Stimulated activated CD4-positive, alpha-beta T cell treated with anti-CD3 and anti-CD28 coated beads, Interleukin-4, amount 100 ng/mL, for 1 hour (primary cell): ENCODE data around the gene EEF2K.
"Not testable (repeated sequence)": the region's sequence is repeated elsewhere in the genome, so short reads cannot be mapped to it uniquely, and the experiment has no call there.

ENCODE experiments used
- DNase-seq: peaks from one replicate; pipeline ENCODE4 v3.0.0-alpha.2; 2020

The EEF2K gene

DNA sequence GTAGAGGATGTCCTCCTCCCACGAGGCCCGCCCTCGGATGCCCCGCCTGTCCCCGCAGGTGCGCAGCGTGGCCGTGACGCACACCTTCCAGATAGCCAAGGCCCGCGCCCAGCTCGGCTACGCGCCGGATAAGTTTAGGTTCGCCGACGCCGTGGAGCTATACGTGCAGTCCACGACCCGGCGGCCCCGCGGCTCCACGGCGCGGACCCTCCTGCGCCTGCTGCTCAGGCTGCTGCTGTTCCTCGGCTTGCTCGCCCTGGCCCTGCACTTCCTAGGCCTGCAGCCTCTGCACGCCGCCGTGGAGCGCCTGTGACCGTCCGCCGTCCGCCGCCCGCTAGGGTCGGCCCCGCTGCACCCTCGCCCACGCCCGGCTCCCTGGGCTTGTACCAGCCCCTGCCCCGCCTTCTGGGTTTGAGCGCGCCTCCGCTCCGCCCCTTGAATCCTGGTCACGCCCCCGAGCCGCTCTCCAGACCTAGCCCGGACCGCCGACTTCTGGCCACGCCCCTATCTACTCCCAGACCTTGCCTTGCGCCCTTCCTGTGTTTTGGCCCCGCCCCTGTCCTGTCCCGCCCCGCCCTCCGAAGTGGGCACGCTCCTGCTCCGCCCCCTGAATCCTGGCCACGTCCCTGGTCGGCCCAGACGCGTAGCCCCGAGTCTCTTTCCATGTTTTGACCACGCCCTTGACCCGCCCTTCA lies 15.8 kb upstream of the EEF2K start:
- peak; percentile 96 for DNase-seq

DNA sequence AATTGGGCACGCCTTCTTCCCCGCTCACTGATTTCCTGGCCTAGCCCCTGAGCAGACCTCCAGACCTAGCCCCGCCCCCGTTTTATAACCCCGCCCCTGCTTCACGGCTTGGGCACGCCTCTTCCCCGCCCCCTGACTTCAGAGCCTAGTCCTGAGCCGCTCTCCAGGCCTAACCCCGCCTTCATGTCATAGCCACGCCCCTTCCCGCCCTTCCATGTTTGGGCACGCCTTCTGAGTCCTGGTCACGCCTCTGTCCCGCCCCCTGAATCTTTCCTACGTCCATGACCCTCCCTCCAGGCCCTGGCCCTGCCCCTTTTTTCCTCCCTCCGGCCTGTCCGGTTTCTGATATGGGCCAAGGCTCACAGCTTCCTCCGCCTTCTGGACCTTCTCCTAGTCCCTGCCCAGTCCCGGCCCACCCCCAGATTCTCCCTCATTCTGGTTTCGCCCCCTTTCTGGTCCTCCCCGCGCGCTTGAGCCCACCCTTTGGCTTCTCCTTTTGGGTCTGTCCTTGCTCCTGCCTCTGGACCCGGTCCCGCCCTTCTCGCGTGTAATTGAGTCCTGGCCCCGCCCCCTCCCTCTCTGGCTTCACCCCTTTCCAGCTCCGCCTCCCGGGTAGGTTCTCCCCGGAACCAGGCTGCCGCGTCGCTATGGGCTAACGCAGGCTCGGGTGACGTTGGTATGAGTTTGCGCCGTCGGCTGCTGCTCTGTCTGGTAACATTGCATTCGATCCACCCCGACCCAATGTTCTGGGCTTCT lies 15.1 kb upstream of the EEF2K start:
- peak; percentile 99 for DNase-seq

DNA sequence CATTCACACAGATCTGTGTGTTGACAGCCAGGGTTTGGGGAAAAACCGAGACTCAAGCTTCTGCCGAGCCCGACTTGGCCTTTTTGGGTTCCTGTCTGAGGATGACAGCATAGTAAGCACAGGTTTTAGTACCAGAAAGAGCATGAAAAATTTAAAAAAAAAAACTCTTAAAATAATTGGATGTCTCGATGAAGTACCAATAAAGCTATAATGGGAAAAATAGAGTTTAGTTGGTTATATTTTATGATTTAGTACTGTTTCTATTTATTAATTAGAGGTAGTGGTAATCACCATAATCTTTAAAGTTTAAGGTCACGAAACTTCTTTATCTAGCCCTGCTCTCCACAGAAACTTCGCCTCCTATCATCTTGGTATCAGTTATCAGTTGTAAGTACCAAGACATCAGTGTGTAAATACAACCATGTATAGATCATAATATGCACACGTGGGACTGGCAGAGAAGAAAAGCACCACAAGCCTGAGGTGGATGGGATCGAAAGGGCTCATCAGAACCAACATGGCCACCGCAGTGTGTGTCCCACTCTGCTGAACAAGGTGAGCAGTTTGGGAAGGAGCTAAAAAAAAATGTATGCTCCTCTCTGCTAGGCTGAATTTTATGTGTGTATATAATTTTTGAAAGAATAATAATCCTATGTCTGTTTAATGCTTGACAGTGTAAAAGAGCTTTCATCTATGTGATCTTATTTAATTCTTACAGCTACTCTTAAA lies 14.4 kb upstream of the EEF2K start:
- DNase-seq: peak; percentile 26

DNA sequence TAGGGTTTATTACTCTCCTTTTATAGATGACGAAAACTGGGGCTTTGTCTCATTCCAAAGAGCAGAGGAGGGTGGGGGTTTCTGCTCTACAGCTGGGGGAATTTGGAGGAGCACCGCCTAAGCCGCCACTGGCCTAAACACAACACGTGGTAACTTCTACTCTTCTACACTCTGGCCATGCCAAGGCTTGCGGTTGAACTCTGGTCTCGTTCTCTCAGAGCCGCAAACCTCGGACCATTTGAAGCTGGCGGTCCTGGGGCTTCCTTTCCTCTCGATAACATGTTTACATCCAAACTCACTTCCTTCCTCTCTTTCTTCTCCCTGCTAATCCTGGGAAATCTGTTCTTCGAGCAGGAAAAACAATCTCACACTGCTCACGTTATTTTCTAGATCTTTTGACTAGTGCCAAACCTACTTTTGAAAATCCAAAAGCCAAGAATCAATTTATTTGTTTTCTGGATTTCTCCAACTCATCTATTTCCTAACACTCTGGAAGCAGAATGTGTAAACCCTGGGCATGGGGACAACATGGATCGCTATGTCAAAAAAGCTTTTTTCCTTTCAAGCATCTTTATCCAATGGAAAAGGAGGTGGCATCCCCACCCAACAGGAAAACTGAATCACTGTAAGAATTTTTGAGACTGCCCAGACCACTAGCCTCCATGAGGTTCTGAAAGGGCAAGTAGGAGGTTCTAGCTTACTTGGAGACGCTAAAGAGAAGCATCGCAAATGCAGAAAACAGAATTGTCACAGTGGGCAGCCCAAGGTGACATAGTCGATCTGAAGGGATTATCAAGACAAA lies 13.6 kb upstream of the EEF2K start:
- DNase-seq: peak; percentile 68

DNA sequence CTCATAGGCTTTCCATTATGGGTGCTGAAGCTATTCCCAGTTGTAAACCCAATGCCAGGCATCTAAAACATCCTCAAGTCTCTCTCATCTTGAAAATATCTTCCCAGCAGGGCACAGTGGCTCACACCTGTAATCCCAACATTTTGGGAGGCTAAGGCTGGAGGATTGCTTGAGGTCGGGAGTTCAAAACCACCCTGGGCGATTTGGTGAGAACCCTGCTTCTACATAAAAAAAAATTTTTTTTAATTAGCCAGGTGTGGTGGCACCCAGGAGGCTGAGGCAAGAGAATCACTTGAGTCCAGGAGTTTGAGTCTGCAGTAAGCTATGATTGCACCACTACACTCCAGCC lies 13.0 kb upstream of the EEF2K start:
- DNase-seq: no peak

DNA sequence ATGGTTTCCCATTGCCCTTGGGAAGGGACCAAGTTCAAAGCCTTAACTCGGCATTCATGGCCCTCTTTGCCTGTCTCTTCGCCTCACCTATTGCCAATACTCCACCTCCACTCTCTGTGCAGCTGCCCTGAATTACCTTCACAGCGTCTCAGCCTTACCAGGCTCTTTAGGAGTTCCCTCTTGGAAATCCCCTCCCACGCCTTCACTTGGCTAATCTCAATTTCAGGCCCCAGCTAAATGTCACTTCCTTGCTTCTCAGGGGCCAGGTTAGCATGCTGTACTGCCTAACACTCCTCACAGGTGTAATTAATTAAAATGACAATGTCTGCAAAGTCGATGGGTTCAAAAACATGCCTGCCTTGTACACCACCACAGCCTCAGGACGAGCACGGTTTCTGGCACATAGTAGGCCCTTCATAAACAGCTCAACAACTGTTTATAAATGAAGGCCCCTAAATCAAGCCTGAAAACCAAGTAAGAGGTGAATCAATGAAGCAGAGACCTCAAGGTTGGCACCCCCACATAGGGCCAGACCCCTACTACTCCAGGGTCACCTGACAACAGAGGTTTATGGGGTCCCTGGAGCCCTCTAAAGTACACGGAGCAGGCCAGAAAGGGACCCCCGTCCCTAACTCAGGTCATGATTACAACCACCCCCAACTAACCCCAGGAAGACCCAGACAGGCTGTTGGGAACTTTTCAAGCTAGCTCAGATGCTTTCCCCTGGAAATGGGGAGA lies 11.2 kb upstream of the EEF2K start:
- no peak for DNase-seq

DNA sequence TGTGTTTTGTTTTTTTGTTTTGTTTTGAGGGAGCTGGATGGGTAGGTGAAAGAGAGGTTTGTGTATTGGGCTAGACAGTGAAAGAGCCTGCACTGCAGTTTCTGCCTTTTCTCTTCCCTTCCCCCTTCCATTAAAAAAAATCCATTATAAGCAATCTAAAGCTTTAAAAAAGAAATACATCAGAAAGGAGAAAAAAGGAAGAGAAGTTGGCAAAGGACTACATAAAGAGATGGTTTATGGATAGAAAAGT lies 10.7 kb upstream of the EEF2K start:
- DNase-seq: no peak

DNA sequence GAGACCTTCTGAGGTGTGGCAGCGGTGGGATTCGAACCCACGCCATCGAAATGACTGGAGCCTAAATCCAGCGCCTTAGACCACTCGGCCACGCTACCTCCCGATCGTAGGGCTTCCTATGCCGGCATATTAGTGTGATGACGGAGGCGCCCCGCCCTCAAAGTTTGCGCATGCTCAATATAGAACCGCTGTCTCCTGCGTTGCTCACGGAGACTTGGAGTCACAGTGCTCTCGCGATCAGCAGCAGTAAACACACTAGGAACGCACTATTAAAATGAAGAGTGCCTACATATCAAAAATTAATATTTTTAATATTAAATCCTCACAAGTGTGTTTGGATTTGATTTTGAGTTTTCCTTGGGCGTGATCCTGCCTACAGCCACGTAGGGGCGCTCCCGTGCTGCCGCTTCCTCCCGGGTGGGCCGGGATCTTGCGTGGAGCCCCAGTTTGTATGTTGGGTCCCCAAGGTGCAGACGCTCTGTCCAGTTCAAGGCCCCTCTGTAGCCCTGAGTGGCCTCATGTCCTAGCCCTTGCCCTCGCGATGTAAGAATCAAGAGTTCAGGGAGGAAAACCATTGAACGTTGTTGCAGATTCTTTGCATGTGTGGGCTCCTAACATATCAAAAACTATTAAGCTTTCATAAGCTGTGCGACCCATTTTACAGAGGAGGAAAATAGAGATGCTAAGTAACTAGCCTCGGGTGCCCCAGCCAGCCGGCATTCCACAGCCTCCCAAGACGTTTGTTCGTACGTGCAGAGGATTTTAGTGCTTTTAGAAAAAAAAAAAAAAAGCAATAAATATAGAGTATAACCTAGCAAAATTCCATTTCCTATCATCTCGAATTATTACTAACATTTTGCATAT lies 10.2 kb upstream of the EEF2K start:
- DNase-seq: peak; percentile 89

DNA sequence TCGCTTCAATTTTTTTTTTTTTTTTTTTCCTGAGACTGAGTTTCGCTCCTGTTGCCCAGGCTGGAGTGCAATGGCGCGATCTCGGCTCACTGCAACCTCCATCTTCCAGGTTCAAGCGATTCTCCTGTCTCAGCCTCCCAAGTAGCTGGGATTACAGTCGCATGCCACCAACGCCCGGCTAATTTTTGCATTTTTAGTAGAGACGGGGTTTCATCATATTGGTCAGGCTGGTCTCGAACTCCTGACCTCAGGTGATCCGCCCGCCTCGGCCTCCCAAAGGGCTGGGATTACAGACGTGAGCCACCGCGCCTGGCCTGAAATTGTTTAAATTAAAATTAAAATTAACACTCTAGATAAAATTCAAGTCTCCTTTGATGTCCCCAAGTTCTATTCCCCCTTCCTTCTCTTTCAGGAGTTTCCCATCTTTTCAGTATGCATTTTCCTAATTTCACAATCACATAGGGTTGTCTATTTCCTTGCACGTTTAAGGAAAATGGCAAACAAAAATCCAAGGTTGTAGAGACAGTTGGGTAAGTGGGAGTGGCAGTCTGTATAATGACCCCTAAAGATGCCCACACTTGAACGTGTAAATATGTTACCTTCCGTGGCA lies 9.4 kb upstream of the EEF2K start:
- not testable (repeated sequence) for DNase-seq

DNA sequence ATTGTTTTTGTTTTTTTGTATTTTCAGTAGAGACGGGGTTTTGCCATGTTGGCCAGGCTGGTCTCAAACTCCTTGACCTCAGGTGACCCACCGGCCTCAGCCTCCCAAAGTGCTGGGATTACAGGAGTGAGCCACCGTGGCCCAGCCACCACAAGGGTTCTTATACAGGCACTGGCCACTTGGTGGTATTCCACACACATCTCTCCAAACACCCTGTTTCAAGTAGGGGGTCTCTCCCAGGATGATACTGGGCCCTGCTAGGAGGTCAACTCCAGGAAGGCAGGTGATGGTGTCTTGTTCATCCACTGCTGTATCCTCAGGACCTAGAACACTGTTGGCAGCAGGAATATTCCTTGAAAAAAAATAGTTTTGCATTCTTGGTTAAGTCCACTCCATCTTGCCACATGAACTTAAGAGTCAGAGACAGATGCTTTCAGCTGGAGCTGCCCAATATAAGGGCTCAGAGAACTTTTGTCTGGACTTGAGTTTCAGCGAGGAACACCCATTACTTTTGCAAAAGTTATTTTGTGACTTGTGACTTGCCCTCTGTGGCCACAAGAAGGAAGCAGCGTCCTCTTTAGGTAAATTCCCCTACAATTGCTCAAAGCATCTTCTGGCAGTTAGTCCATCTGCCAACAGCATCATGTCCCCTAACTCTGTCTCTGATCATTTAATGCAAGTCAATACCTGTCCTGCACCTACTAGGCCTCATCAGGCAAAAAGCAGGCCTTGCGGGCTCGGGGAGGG lies 7.4 kb upstream of the EEF2K start:
- no peak for DNase-seq

DNA sequence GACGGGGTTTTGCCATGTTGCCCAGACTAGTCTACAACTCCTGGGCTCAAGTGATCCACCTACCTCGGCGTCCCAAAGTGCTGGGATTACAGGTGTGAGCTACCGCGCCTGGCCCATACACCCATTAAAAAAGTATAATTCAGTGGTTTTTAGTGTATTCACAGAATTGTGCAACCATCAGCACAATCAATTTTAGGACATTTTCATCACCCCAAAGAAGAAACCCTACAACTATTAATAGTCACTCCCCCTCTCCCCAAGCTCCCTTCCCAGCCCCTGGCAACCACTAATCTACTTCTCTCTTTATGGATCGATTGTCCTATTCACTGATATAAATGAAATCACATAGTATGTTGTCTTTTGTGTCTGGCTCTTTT lies 3.8 kb upstream of the EEF2K start:
- no peak for DNase-seq

DNA sequence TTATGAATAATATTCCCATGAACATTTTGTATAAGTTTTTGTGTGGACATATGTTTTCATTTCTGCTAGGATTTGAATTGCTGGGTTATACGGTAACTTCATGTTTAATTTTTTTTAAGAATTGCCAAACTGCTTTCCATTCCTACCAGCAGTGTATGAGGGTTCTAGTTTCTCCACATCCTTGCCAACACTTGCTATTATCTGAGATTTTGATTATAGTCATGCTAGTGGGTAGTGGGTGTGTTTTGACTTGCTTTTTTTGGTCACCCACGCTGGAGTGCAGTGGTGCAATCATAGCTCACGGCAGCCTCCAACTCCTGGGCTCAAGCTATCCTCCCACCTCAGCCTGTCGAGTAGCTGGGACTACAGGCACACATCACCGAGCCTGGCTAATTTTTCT lies 3.0 kb upstream of the EEF2K start:
- DNase-seq: no peak

DNA sequence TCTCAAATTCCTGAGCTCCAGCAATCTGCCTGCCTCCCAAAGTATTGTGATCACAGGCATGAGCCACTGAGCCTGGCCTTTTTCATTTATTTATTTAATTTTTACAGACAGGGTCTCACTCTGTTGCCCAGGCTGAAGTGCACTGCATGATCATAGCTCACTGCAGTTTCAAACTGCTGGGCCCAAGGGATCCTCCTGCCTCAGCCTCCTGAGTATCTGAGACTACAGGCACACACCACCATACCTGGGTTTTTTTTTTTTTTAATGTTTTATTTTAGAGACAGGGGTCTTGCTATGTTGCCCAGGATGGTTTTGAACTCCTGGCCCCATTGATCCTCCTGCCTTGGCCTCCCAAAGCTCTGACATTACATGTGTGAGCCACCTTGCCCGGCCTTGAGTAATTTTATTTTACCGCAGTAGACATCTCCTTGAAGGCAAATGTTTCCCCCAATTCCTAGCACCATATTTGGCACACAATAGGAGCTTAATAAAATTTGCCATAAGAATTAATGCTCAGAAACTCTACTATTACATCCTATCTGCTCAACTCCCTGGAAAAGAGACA lies 1.9 kb upstream of the EEF2K start:
- DNase-seq: no peak

DNA sequence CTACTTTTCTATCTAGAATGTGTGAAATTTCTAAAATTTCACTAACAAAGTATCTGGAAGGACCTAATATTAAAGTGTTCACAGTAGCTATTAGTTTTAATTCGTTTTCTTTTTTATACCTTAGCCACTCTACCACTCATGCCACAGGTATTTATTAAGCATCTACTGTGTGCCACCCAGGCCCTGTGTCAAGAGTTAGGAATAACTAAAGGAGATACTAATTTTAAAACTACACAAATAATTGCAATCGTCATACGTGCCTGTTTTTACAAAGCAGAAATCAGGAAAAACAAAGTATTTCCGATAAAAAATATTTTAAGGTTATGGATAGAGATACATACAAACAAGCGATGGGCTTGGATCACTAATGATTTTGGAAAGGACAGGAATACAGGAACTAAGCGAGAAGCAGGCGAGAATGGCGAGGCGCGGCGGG lies 483 bp upstream of the EEF2K start:
- DNase-seq: no peak

DNA sequence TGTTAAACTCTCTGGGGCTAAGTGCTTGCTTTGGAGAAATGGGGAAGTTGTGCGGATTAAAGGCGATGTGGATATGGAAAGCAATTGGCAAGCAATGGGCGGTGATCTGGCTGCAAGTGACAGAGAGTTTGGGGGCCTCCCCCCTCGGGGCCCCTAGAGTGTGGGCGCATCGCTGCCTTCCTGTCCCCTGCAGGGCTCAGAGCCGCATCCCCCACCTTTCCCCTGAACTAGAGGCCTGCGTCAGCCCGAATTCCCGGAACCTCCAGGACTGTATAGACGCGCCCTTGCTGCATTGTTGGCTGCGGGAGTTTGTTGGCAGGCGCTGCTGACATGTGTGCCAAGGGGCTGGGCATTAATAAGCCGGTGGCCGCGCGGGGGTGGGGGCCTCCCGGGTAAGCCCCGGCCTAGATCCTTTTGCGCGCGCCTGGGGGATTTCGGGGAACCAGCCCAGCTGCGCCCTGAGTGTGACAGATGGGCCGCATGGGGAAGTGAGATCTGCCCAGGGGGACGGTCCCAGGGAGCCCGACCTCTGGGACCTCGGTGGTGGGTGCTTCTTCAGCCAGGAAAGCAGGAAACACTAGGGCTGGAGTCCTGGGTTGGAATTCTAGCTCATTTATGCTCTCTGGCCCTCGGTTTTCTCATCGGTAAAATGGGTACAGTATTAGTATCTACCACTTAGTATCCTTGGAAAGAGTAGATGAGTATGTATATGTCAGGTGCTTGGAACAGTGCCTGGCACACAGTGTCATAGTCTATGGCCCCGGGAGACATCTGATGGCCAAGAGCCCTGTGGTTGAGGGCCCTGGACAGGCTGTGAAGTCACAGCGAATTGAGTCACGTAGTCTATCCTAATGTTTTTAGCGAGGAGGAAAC lies 1.0 kb downstream of the EEF2K start:
- DNase-seq: peak; percentile 78

DNA sequence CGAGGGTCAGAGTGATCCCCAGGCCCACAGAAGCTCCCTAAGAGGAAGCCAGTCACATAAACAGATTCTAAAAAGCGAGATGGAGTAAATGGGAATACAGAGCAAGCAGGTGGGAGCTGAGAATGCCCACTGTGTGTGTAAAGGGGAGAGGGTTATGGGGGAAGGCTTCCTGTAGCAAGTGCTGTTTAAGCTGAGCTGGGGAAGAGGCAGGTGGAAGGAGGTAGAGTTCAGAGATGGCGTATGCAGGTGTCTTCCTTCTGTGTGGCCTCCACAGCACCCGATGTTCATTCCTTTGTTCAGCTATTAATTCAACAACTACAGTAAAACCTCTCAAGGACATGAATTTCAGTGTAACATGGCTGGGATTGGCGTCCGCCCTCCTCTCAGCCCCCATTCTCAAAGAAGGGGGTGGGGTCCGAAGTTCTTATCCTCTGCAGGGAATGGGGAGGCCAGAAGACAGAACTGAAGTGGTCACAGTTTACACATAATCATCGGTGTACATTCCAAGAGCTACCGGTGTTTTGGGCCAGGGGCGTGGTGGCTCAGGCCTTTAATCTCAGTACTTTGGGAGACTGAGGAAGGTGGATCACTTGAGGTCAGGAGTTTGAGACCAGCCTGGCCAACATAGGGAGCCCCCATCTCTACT lies 1.8 kb downstream of the EEF2K start:
- DNase-seq: no peak

DNA sequence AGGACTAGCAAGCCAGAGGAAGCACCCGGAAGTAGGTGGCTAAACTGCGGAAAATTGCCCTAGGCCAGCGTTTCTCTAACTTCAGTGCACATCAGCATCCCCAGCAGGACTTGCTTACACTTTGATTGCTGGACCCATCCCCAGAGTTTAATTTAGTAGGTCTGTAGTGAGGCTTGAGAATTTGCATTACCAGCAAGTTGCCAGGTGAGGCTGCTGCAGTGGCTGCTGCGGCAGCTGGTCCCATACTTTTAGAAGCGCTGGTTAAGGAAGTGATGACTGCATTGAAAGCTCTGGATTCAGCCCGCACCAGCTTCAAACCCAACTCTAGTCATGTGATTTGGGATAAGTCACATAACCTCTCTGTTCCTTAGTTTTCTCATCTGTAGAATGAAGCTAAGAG lies 4.2 kb downstream of the EEF2K start:
- no peak for DNase-seq

DNA sequence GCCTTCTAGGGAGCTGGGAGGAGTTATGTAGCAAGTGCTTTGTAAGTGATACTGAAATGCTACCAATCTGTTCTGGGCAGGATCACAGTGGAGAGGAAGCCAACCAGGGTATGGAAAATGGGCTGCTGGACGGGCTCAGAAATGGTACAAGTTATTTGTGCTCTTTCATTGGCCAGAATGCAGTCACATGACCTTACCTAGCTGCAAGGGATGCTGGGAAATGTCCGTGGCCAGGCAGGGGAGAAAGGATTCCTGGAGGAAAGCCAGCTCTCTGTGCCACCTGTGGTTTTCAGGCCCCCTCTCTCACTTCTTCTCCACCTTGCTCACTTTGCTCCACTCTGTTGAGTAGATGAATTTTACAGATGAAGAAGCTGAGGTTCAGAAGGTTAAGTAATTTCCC lies 4.8 kb downstream of the EEF2K start:
- DNase-seq: no peak

DNA sequence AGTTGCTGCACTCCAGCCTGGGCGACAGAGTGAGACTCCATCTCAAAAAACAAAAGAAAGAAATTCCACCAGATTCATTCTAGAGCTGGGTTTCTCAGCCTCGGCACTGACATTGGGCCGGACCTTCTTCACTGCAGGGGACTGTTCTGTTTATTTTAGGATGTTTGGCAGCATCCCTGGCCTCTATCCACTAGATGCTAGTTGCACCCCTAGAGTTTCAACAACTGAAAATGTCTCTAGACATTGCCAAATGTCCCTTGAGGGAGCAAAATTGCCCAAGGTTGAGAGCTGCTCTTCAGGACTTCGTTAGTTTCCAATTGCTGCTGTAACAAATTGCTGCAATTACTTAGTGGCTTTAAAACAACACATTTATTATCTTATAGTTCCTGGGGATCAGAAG lies 7.2 kb downstream of the EEF2K start:
- DNase-seq: no peak
